GM12891 (cell line): ENCODE data around the gene ASTN2.

Experiments
- POLR2A ChIP-seq: IDR thresholded peaks from 2 replicates; pipeline ENCODE4 v1.6.1; 2011; ENCODE audit warnings: low read depth, low read length, control low read depth
- POLR2AphosphoS5 ChIP-seq: IDR thresholded peaks from 2 replicates; pipeline ENCODE4 v1.6.1; 2011; ENCODE audit warnings: low read depth, low read length, control low read depth

- no peak for TF ChIP-seq POLR2AphosphoS5
- no peak for TF ChIP-seq POLR2A
Observed at GRCh38 chr9:116789081-116789480, 625.8 kb downstream of the ASTN2 start.
